Measurements from ENCODE around the gene AP5S1.

DNA sequence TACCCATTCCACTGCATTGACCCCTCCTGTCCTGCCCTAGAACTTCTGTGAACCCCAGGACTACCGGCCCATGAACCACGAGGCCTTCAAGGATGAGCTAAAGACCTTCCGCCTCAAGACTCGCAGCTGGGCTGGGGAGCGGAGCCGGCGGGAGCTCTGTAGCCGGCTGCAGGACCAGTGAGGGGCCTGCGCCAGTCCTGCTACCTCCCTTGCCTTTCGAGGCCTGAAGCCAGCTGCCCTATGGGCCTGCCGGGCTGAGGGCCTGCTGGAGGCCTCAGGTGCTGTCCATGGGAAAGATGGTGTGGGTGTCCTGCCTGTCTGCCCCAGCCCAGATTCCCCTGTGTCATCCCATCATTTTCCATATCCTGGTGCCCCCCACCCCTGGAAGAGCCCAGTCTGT lies 15.6 kb upstream of the AP5S1 start:
- TF ChIP-seq, protein P1, sequence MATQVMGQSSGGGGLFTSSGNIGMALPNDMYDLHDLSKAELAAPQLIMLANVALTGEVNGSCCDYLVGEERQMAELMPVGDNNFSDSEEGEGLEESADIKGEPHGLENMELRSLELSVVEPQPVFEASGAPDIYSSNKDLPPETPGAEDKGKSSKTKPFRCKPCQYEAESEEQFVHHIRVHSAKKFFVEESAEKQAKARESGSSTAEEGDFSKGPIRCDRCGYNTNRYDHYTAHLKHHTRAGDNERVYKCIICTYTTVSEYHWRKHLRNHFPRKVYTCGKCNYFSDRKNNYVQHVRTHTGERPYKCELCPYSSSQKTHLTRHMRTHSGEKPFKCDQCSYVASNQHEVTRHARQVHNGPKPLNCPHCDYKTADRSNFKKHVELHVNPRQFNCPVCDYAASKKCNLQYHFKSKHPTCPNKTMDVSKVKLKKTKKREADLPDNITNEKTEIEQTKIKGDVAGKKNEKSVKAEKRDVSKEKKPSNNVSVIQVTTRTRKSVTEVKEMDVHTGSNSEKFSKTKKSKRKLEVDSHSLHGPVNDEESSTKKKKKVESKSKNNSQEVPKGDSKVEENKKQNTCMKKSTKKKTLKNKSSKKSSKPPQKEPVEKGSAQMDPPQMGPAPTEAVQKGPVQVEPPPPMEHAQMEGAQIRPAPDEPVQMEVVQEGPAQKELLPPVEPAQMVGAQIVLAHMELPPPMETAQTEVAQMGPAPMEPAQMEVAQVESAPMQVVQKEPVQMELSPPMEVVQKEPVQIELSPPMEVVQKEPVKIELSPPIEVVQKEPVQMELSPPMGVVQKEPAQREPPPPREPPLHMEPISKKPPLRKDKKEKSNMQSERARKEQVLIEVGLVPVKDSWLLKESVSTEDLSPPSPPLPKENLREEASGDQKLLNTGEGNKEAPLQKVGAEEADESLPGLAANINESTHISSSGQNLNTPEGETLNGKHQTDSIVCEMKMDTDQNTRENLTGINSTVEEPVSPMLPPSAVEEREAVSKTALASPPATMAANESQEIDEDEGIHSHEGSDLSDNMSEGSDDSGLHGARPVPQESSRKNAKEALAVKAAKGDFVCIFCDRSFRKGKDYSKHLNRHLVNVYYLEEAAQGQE (IDR thresholded peaks at IDR 0.05; ENCODE audit: low read depth, low read length): no peak
- TF ChIP-seq JUND (IDR thresholded peaks at IDR 0.05) (no peak), CTCF (IDR thresholded peaks at IDR 0.05) (no peak), MXI1 (IDR thresholded peaks at IDR 0.05; ENCODE audit: low read depth, low read length) (no peak), RCOR1 (IDR thresholded peaks at IDR 0.05; ENCODE audit: low read length) (no peak), POLR2AphosphoS5 (IDR thresholded peaks at IDR 0.05; ENCODE audit: low read depth, low read length) (no peak), SMC3 (IDR thresholded peaks at IDR 0.05; ENCODE audit: low read depth, low read length) (no peak), GABPA (IDR thresholded peaks at IDR 0.05; ENCODE audit: low read depth) (no peak), NRF1 (IDR thresholded peaks at IDR 0.05; ENCODE audit: low read depth, low read length) (no peak), ELF1 (IDR thresholded peaks at IDR 0.05) (no peak), RFX5 (IDR thresholded peaks at IDR 0.05; ENCODE audit: low read length) (no peak)
- TF ChIP-seq, protein P2, sequence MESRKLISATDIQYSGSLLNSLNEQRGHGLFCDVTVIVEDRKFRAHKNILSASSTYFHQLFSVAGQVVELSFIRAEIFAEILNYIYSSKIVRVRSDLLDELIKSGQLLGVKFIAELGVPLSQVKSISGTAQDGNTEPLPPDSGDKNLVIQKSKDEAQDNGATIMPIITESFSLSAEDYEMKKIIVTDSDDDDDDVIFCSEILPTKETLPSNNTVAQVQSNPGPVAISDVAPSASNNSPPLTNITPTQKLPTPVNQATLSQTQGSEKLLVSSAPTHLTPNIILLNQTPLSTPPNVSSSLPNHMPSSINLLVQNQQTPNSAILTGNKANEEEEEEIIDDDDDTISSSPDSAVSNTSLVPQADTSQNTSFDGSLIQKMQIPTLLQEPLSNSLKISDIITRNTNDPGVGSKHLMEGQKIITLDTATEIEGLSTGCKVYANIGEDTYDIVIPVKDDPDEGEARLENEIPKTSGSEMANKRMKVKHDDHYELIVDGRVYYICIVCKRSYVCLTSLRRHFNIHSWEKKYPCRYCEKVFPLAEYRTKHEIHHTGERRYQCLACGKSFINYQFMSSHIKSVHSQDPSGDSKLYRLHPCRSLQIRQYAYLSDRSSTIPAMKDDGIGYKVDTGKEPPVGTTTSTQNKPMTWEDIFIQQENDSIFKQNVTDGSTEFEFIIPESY (IDR thresholded peaks at IDR 0.05; ENCODE audit: borderline replicate concordance, low read depth): no peak

Data from SK-N-SH (cell line).